DMS79 (cell line): Measurements from ENCODE around the gene RNGTT.
"Not testable (repeated sequence)": the region's sequence is repeated elsewhere in the genome, so short reads cannot be mapped to it uniquely, and the experiment has no call there.

Experiments
- DNase-seq: peaks from one replicate; lab custom pipeline; 2025; lab: John Stamatoyannopoulos, UW

RNGTT gene

GRCh38 chr6:88910922-88911778 is 52.3 kb downstream of the RNGTT start:
- peak; percentile 6 for DNase-seq

GRCh38 chr6:88908598-88909548 is 54.5 kb downstream of the RNGTT start:
- DNase-seq: no peak

- not testable (repeated sequence) for DNase-seq
Measured at GRCh38 chr6:88907148-88907547, 56.3 kb downstream of the RNGTT start.

GRCh38 chr6:88899569-88900316 is 63.7 kb downstream of the RNGTT start:
- no peak for DNase-seq

DNA sequence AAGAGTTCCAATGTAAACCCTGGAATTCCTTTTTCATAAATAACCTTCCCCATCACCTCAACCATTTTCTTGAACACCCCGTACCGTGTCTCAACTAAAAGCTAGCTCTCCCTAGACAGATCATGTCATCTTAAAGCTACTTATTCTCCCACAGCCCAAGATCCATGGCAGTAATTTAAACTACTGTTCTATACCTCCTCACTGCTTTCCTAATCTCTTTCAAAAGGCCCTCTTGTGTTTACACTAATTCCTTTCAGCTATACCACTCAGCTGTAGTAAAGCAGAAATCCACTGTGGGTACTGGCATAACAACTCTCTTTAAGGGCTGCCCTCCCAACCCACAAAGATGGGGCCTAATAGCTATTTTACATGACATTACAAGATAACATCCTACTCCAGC is 67.5 kb downstream of the RNGTT start:
- no peak for DNase-seq

- DNase-seq: no peak
Measured at GRCh38 chr6:88890860-88891845, 72.3 kb downstream of the RNGTT start.

- no peak for DNase-seq
Measured at GRCh38 chr6:88890394-88890793, 73.0 kb downstream of the RNGTT start.

- DNase-seq: no peak
Measured at GRCh38 chr6:88884361-88884760, 79.1 kb downstream of the RNGTT start.

DNA sequence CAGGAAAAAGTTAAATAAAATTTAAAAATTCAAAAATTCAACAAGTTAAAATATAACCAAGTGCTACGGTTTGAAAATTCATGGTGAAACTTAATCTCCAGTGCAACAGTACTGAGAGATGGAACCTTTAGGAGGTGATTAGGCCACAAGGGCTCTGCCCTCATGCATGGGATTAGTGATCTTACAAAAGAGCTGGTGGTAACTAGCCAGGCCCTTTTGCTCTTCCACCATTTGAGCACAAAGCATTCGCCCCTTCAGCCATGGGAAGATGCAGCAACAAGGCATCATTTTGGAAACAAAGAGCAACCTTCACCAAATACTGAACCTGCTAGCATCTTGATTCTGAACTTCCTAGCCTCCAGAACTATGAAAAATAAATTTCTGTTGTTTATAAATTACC is 80.9 kb downstream of the RNGTT start:
- no peak for DNase-seq

GRCh38 chr6:88881451-88881850 is 82.0 kb downstream of the RNGTT start:
- no peak for DNase-seq

- no peak for DNase-seq
Measured at GRCh38 chr6:88880021-88880420, 83.4 kb downstream of the RNGTT start.

DNA sequence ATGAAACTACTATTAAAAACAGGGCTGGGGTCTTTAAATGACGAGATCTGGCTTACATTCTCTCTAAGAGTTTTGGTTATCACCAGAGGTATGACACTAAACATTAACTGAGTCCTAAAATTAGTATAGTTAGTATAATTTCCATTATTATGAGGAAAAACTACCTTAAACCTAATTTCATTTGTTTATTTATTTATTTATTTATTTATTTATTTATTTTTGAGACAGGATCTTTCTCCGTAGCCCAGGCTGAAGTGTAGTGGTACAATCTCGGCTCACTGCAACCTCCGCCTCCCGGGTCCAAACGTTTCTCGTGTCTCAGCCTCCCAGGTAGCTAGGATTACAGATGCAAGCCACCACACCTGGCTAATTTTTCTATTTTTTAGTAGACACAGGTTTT is 85.5 kb downstream of the RNGTT start:
- no peak for DNase-seq

DNA sequence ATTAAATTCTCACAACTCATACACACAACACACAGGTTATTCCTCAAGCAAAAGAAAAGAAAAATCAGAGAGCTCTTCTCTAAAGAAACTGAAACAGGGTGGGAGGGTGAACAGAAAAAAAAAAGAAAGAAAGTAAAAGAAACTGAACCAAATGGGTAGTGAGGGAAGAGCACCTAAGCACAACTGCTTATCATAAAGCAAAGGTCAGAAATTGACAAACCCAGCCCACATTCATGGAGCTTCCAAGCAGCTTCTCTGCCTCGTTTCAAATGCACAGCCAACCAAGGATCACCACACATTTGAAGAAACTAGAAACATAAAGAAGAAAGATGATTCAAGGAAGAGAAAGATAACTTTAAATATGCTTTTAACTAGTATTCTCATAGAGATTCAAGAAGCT is 90.5 kb downstream of the RNGTT start:
- DNase-seq: no peak

GRCh38 chr6:88871498-88871897 is 91.9 kb downstream of the RNGTT start:
- DNase-seq: no peak

- DNase-seq: peak; percentile 17
Measured at GRCh38 chr6:88870717-88871330, 92.6 kb downstream of the RNGTT start.

DNA sequence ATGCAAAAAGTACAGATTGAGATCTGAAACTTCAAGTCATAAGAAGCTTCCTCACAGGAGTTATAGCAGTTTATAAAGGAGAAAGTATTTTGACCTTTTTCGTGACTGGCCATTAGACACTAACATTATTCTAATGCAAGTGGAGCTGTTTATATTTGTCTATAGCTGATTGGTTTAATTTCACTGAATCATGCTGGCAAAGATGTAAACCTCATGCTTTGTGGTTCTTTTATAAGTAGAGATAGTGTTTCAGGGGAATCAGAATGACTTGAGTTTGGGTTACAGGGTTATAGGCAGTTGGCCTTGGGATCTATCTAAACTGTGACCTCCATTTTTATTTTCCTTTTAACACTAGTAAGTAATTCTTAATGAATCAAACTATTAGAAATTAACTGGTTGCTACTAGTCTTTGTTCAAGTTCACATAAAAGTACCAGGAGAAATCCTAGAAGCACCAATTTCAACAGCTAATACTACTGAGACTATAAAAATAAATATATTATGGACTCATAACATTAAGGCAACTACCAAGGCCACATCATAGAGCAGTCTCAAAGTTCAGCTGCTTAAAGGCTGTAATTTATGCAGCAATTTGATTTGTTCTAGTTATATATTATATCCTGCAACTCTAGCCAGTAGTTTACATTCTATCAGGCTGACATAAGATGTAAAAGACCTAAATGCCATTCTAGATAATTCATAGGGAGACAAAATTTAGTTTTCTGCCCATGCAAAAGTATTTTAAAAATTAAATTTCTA is 94.0 kb downstream of the RNGTT start:
- DNase-seq: no peak

GRCh38 chr6:88867841-88868731 is 95.3 kb downstream of the RNGTT start:
- no peak for DNase-seq

GRCh38 chr6:88866856-88867255 is 96.6 kb downstream of the RNGTT start:
- no peak for DNase-seq

- no peak for DNase-seq
Measured at GRCh38 chr6:88865275-88865674, 98.1 kb downstream of the RNGTT start.
